GM12873 (cell line): ENCODE results near the gene TIMM44.

Source experiments
- CTCF ChIP-seq: IDR thresholded peaks from 2 replicates; pipeline ENCODE4 v1.5.1; 2012; ENCODE audit warnings: low read depth, mild to moderate bottlenecking, moderate library complexity, low read length, control low read depth; ENCODE audit not compliant: insufficient read depth; ENCODE audit errors: missing control alignments

The TIMM44 gene

DNA sequence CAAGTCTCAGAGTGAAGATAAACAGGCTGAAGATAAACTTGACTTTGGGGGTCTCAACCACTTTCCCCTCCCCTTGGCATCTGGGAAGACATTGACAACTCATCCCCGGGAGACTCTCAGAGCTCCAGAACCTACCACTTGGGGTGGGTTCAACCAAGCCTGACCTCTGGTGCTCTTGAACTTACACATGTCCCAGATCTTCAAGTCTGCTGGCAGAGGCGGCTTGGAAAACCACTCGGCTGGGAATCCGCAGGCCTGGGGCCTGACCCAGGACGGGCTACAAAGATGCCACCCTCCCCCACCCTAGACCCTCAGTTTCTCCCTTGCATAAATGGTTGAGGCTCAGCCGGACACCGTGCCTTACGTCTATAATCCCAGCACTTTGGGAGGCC, 54.6 kb downstream of the TIMM44 start:
- no peak for TF ChIP-seq CTCF

DNA sequence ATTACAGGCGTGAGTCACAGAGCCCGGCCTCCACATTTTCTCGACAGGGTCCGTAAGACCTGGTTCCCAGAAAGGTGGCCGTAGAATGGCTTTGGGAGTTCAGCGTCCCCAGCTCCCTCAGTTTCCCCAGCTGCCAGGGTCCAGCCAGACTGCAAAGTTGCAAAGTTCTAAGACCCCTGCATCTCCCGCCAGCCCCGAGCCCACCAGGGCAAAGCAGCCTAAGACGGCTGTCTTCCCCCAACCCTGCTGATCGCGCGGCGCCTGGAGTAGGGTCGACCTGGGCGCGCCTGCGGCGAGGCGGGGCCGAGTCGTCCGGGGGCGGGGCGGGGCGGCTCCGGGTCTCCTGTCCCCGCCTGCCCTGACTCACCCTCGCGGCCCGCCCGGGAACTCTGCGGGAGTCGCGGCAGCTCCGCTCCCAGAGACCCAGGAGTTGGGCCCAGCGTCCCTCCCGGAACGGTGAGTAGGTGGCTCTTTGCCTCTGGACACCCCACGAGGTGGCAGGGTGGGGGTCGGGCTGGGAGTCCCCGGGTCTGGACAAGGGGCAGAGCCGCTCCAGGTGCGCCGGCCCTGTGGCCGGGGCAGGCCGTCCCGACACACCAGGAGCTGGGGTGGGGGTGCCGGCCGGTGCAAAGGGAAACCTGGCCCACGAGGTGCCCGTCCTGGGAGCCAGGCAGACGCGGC, 55.2 kb downstream of the TIMM44 start, which contains the start of gene LRRC8E:
Gene LRRC8E, plus strand, starts transcription at position 366 of the 681 bp plus-strand sequence. CDS start 7,094 bp downstream, outside the sequence.
- TF ChIP-seq CTCF, result no peak

GRCh38 chr19:7887408-7888144, 55.9 kb downstream of the TIMM44 start:
- no peak for TF ChIP-seq CTCF

DNA sequence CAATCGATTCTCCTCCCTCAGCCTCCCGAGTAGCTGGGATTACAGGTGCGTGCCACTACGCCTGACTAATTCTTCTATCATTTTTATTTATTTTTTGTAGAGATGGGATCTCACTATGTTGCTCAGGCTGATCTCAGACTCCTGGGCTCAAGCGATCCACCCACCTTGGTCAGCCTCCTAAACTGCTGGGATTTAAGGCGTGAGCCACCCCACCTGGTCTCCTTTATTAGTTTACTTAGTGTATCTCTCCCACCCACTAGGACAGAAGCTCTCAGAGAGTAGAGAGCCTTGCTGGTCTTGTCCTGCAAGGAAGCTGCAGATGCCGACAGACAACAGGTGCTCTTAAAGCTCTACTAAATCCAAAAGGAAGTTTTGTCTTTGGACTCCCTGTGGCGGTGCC, 57.6 kb downstream of the TIMM44 start:
- no peak for TF ChIP-seq CTCF

DNA sequence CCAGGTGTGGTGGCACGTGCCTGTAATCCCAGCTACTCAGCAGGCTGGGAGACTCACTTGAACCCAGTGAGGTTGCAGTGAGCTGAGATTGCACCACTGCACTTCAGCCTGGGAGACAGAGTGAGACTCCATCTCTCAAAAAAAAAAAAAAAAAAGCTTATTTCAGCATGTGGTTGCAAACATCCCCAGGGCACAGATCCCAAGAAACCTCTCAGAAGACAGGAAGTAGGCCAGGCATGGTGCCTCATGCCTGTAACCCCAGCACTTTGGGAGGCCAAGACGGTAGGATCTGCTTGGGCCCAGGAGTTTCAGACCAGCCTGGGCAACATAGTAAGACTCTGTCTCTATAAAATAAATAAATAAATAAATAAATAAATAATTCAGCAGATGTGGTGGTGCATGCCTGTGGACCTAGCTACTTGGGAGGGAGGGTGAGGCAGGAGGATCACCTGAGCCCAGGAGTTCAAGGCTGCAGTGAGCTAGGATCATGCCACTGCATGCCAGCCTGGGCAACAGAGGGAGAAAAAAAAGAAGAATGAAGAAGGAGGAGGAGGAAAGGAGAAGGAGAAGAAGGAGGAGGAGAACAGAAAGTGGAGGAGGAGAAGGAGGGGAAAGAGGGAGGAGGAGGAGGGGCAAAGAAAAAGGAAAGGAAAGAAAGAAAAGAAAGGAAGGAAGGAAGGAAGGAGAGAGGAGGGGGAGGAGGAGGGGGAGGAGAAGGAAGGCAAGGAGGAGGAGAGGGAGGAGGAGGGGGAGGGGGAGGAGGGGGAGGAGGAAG, 59.5 kb downstream of the TIMM44 start:
- TF ChIP-seq CTCF, result no peak

- no peak for TF ChIP-seq CTCF
These were observed 60.4 kb downstream of the TIMM44 start for GRCh38 chr19:7883105-7883504.

GRCh38 chr19:7881910-7882309, 61.6 kb downstream of the TIMM44 start:
- TF ChIP-seq CTCF, result no peak
